Astrocyte (in vitro differentiated cells and primary cell): ENCODE measurements around the gene STX10. TPM values are rescaled to one million over a fixed set of nuclear protein-coding genes. Genes with fewer than 3 reads are reported as not detected.
A peak's percentile ranks its signal among the peaks of the same experiment; 100 is the strongest.

Experiments
- DNase-seq: peaks from one replicate; pipeline ENCODE4 v3.0.0-alpha.2; 2010; ENCODE audit warnings: low read depth
- FAIRE-seq: peaks from 2 replicates; lab custom pipeline; 2011; peaks lifted over from hg19 to GRCh38; lab: Jason Lieb, UNC
- H2AFZ ChIP-seq: 2 replicates; pipeline ENCODE4 v1.6.0; 2012; ENCODE audit warnings: low read depth, low read length, inconsistent platforms
- H3K27ac ChIP-seq: 2 replicates; pipeline ENCODE4 v1.5.1; 2011; ENCODE audit warnings: low read depth, low read length, inconsistent platforms
- H3K27me3 ChIP-seq: 2 replicates; pipeline ENCODE4 v1.6.0; 2011; ENCODE audit warnings: low read length, inconsistent platforms; ENCODE audit not compliant: insufficient read depth
- H3K36me3 ChIP-seq: 2 replicates; pipeline ENCODE4 v1.5.1; 2011; ENCODE audit warnings: low read length, inconsistent platforms; ENCODE audit not compliant: insufficient read depth
- H3K4me1 ChIP-seq: 2 replicates; pipeline ENCODE4 v1.5.1; 2011; ENCODE audit warnings: low read length, inconsistent platforms; ENCODE audit not compliant: insufficient read depth
- H3K4me2 ChIP-seq: 2 replicates; pipeline ENCODE4 v1.6.0; 2012; ENCODE audit warnings: low read length, inconsistent platforms
- H3K4me3 ChIP-seq: 2 replicates; pipeline ENCODE4 v1.5.1; 2011; ENCODE audit warnings: low read depth, mild to moderate bottlenecking, low read length, inconsistent platforms; ENCODE audit not compliant: insufficient read depth
- H3K79me2 ChIP-seq: 2 replicates; pipeline ENCODE4 v1.6.0; 2012; ENCODE audit warnings: mild to moderate bottlenecking, low read length, inconsistent platforms; ENCODE audit not compliant: insufficient read depth
- H3K9ac ChIP-seq: 2 replicates; pipeline ENCODE4 v1.6.0; 2012; ENCODE audit warnings: mild to moderate bottlenecking, low read length, inconsistent platforms
- H3K9me3 ChIP-seq: 2 replicates; pipeline ENCODE4 v1.5.1; 2012; ENCODE audit warnings: low read depth, mild to moderate bottlenecking, low read length, inconsistent platforms; ENCODE audit not compliant: insufficient read depth
- H4K20me1 ChIP-seq: 2 replicates; pipeline ENCODE4 v1.6.0; 2012; ENCODE audit warnings: low read length, inconsistent platforms; ENCODE audit not compliant: insufficient read depth
- H3K27ac Mint-ChIP-seq: one replicate; pipeline ENCODE4 v1.8.0; 2021; ENCODE audit warnings: mild to moderate bottlenecking, mixed read lengths; ENCODE audit not compliant: unreplicated experiment
- H3K27me3 Mint-ChIP-seq: one replicate; pipeline ENCODE4 v1.8.0; 2021; ENCODE audit warnings: low read depth, mixed read lengths; ENCODE audit not compliant: unreplicated experiment
- H3K36me3 Mint-ChIP-seq: one replicate; pipeline ENCODE4 v1.8.0; 2021; ENCODE audit warnings: low read depth, mixed read lengths; ENCODE audit not compliant: unreplicated experiment
- H3K4me1 Mint-ChIP-seq: one replicate; pipeline ENCODE4 v1.8.0; 2021; ENCODE audit warnings: low read depth, mixed read lengths; ENCODE audit not compliant: unreplicated experiment
- H3K4me3 Mint-ChIP-seq: one replicate; pipeline ENCODE4 v1.8.0; 2021; ENCODE audit warnings: mild to moderate bottlenecking, moderate library complexity, mixed read lengths; ENCODE audit not compliant: unreplicated experiment
- H3K9me3 Mint-ChIP-seq: one replicate; pipeline ENCODE4 v1.8.0; 2021; ENCODE audit warnings: mild to moderate bottlenecking, mixed read lengths; ENCODE audit not compliant: unreplicated experiment
- CTCF ChIP-seq: IDR thresholded peaks from 2 replicates; pipeline ENCODE4 v1.5.1; 2011; ENCODE audit warnings: low read depth, mild to moderate bottlenecking, inconsistent platforms, low read length, moderate library complexity; ENCODE audit not compliant: insufficient read depth
- EZH2 ChIP-seq: IDR thresholded peaks from 2 replicates; pipeline ENCODE4 v1.6.1; 2012; ENCODE audit warnings: mild to moderate bottlenecking, low read length, inconsistent platforms; ENCODE audit not compliant: insufficient read depth
- total RNA-seq: library from RNA; stranded (reverse); gene quantifications from 2 replicates; pipeline ENCODE4 v1.2.1, GENCODE V29; 2021

The STX10 gene
- total RNA-seq, 1 donor from 2014 or later = 39.7 TPM

DNA sequence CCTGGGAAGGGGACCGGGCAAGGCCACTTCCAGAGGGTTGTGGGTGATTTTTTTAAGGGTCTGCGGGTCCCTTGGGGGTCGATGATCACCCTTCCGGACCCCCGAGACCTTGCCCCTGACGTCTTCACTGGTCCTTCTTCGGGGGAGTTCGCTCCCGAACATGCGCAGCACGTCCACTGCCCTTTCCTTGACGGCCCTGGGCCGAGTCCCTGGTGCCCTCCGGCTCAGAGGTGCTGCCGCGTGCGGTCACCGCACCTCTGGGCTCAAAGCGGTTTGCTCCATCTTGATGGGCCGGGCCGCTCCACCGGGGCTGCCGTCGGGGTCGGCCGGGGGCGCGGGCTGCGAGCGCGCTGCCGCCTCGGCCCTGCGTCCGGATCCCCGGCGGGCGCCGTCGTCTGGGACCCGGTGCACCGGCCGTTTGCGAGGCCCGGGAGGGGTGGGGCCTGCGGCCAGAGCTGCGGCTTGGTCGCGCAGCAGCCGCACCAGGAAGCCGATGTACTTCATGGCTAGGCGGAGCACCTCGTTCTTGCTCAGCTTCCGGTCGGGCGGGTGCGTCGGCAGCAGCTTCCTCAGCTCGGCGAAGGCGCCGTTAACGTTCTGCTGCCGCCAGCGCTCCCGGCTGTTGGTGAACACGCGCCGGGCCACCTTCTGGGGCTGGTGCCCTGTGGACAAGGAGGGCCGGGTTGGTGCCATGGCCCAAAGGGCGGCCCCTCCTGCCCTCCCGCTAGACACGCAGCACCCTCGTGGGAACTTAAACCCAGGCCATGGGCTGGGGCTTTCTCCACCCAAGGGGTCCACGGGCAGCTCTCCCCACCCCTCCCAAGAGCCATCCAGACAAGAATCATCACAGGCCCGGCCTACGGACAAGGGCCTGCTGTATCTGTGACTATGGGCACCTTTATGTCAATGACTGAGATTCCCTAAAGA is 50.8 kb downstream of the STX10 start:
- Histone ChIP-seq H3K4me2 (peak overlapping the region; percentile 8), H3K27me3 (no peaks in the 10 kb centered on the region), H3K4me3 (no peak overlapping the region), H3K4me1 (peaks cover 6% of the 10 kb centered on the region), H3K9ac (no peak overlapping the region), H3K27ac (no peak overlapping the region), H3K79me2 (no peaks in the 10 kb centered on the region), H2AFZ (no peak overlapping the region), H4K20me1 (peaks cover 6% of the 10 kb centered on the region), H3K36me3 (no peaks in the 10 kb centered on the region), H3K9me3 (no peaks in the 10 kb centered on the region)
- Mint-ChIP-seq H3K4me3 (no peak overlapping the region), H3K36me3 (peaks cover 5% of the 10 kb centered on the region), H3K4me1 (peaks cover 5% of the 10 kb centered on the region), H3K27me3 (peaks cover 34% of the 10 kb centered on the region), H3K27ac (peak overlapping the region; percentile 47), H3K9me3 (peaks cover 10% of the 10 kb centered on the region)
- FAIRE-seq (no peak), DNase-seq (no peak)
- no peak for TF ChIP-seq CTCF
- TF ChIP-seq EZH2 = no peak

DNA sequence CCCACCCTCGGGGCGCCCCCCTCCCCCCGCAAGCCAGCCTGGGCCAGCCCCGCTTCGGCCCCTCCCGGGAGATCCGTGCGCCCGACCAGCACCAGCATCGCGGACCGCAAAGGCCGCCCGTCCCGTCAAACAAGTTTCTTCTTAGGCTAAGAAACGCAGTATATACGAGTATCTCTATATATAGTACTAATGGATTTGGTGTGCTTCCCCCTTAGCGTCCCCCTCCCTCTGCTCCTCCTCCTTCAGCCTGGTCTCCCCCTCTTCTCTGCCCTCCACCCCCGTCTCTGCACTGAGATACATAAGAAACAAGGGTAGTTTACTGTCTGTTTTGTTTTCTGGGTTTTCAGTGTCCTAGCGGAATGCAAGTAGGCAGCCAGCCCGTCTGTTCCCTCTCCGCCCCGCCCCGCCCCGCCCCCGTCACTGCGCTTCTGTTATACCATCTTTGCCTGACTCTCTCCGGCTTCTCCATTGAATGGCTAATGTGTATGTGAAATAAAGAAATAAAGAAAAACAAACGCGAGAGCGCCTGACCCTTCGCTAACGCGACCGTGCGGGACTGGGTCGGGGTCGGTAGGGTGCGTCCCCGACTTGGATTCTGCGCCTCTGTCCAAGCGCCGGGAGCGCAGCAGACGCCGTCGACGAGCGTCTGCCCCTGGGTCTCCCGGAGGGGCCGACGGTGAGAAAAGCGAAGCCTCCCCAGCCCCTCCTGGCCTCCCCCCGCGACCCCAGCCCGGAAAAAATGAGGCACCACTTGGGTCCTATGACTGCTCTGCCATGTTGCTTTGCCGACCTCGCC is 51.7 kb downstream of the STX10 start:
- H3K36me3 ChIP-seq = no peaks in the 10 kb centered on the region
- DNase-seq (no peak), FAIRE-seq (no peak)
- Mint-ChIP-seq H3K27me3 (peaks cover 38% of the 10 kb centered on the region), H3K36me3 (peaks cover 5% of the 10 kb centered on the region), H3K9me3 (peaks cover 10% of the 10 kb centered on the region), H3K4me3 (no peak overlapping the region), H3K4me1 (peaks cover 5% of the 10 kb centered on the region), H3K27ac (no peak overlapping the region)
- H3K4me1 ChIP-seq = peaks cover 14% of the 10 kb centered on the region
- H3K9ac ChIP-seq = no peak overlapping the region
- no peak for TF ChIP-seq EZH2
- TF ChIP-seq CTCF = no peak
- no peak overlapping the region for H3K4me3 ChIP-seq
- no peaks in the 10 kb centered on the region for H3K27me3 ChIP-seq
- no peaks in the 10 kb centered on the region for H3K9me3 ChIP-seq
- peaks cover 6% of the 10 kb centered on the region for H4K20me1 ChIP-seq
- peak overlapping the region; percentile 65 for H3K4me2 ChIP-seq
- H3K27ac ChIP-seq = no peak overlapping the region
- H2AFZ ChIP-seq = no peak overlapping the region
- H3K79me2 ChIP-seq = no peaks in the 10 kb centered on the region
